Embryonic facial prominence (tissue), 1 donor: ENCODE results near the gene RAB26.

Experiments used
- DNase-seq: peaks from one replicate; pipeline ENCODE4 v3.0.0-alpha.2; 2016; ENCODE audit errors: extremely low spot score

Gene RAB26

GRCh38 chr16:2178321-2179106 is 30.1 kb downstream of the RAB26 start:
- no peak for DNase-seq

- no peak for DNase-seq
These were observed 30.7 kb downstream of the RAB26 start for GRCh38 chr16:2179107-2179501.

- no peak for DNase-seq
These were observed 31.2 kb downstream of the RAB26 start for GRCh38 chr16:2179576-2179975.

- no peak for DNase-seq
These were observed 32.0 kb downstream of the RAB26 start for GRCh38 chr16:2180461-2180860.

GRCh38 chr16:2180962-2181923 is 32.8 kb downstream of the RAB26 start:
- no peak for DNase-seq

- DNase-seq = no peak
These were observed 33.5 kb downstream of the RAB26 start for GRCh38 chr16:2181952-2182351.

GRCh38 chr16:2183671-2184070 is 35.2 kb downstream of the RAB26 start:
- DNase-seq = no peak

GRCh38 chr16:2184346-2184745 is 35.9 kb downstream of the RAB26 start:
- no peak for DNase-seq

- no peak for DNase-seq
These were observed 36.5 kb downstream of the RAB26 start for GRCh38 chr16:2184962-2185361.

GRCh38 chr16:2186064-2186463 is 37.6 kb downstream of the RAB26 start:
- DNase-seq = no peak

GRCh38 chr16:2186505-2186904 is 38.1 kb downstream of the RAB26 start:
- DNase-seq = no peak

GRCh38 chr16:2187212-2187611 is 38.8 kb downstream of the RAB26 start:
- no peak for DNase-seq

GRCh38 chr16:2188395-2188794 is 40.0 kb downstream of the RAB26 start:
- no peak for DNase-seq

GRCh38 chr16:2189252-2189893 is 40.9 kb downstream of the RAB26 start:
- no peak for DNase-seq

- no peak for DNase-seq
These were observed 41.7 kb downstream of the RAB26 start for GRCh38 chr16:2190002-2190658.

- no peak for DNase-seq
These were observed 42.4 kb downstream of the RAB26 start for GRCh38 chr16:2190659-2191445.

GRCh38 chr16:2191446-2191706 is 43.0 kb downstream of the RAB26 start:
- no peak for DNase-seq

- DNase-seq = no peak
These were observed 45.9 kb downstream of the RAB26 start for GRCh38 chr16:2194166-2194834.

- DNase-seq = no peak
These were observed 46.5 kb downstream of the RAB26 start for GRCh38 chr16:2194852-2195321.

GRCh38 chr16:2195322-2196161 is 47.1 kb downstream of the RAB26 start:
- DNase-seq = no peak
